ENCODE measurements around the gene C10orf88.
"Not testable (repeated sequence)": the region's sequence is repeated elsewhere in the genome, so short reads cannot be mapped to it uniquely, and the experiment has no call there.

The C10orf88 gene

GRCh38 chr10:122957474-122957873 lies 3.4 kb upstream of the C10orf88 start:
- DNase-seq, result no peak

GRCh38 chr10:122955892-122956291 lies 1.9 kb upstream of the C10orf88 start:
- DNase-seq, result no peak

- DNase-seq, result no peak
Measured at GRCh38 chr10:122954731-122955050, 664 bp upstream of the C10orf88 start.

GRCh38 chr10:122949296-122949695 lies 4.7 kb downstream of the C10orf88 start:
- DNase-seq, result no peak

- DNase-seq, result no peak
Measured at GRCh38 chr10:122939856-122940543, 14.0 kb downstream of the C10orf88 start.

GRCh38 chr10:122939133-122939855 lies 14.7 kb downstream of the C10orf88 start:
- DNase-seq, result no peak

GRCh38 chr10:122931088-122931906 lies 22.7 kb downstream of the C10orf88 start:
- no peak for DNase-seq

GRCh38 chr10:122930140-122930539 lies 23.9 kb downstream of the C10orf88 start:
- no peak for DNase-seq

GRCh38 chr10:122915700-122916099 lies 38.3 kb downstream of the C10orf88 start:
- no peak for DNase-seq

- DNase-seq, result peak; percentile 24
Measured at GRCh38 chr10:122911889-122912484, 42.0 kb downstream of the C10orf88 start.

- no peak for DNase-seq
Measured at GRCh38 chr10:122910310-122910709, 43.7 kb downstream of the C10orf88 start, which contains the start of gene FAM24A. FAM24A (plus strand) TSS chr10:122910610; CDS start chr10:122911635, 1,025 bp downstream.

- not testable (repeated sequence) for DNase-seq
Measured at GRCh38 chr10:122903861-122904260, 50.2 kb downstream of the C10orf88 start.

GRCh38 chr10:122894261-122894944 lies 59.6 kb downstream of the C10orf88 start:
- no peak for DNase-seq

GRCh38 chr10:122884166-122884565 lies 69.9 kb downstream of the C10orf88 start:
- no peak for DNase-seq

- DNase-seq, result no peak
Measured at GRCh38 chr10:122882766-122883165, 71.3 kb downstream of the C10orf88 start.

All from 8988T (cell line).